Measurements from ENCODE around the gene ICA1. TPM values are rescaled to one million over a fixed set of nuclear protein-coding genes. Genes with fewer than 3 reads are reported as not detected.

The ICA1 gene
- total RNA-seq, 3 donors from 2014 or later, result 18.7 to 59.9 (median 41.9) TPM

GRCh38 chr7:8212638-8213037 lies 49.3 kb downstream of the ICA1 start:
- intact Hi-C loops (cut with DNase I, micrococcal nuclease), result loop anchor here in 1 of 2 donors (10.0 kb wide), 1 partner anchor 528 kb away; no protein-coding TSS in a partner anchor
- H3K4me3 ChIP-seq, result no peak overlapping the region
- DNase-seq (no peak), ATAC-seq (no peak)
- no peaks in the 10 kb centered on the region for H3K36me3 ChIP-seq (ENCODE audit: low read depth)
- TF ChIP-seq CTCF (IDR thresholded peaks at IDR 0.05), result no peak
- H3K4me1 ChIP-seq (ENCODE audit: low read depth), result no peaks in the 10 kb centered on the region
- no peaks in the 10 kb centered on the region for H3K9me3 ChIP-seq

- TF ChIP-seq CTCF (IDR thresholded peaks at IDR 0.05), result no peak
- no peak for ATAC-seq
- H3K4me1 ChIP-seq (ENCODE audit: low read depth), result no peaks in the 10 kb centered on the region
- DNase-seq, result no peak
- no peak overlapping the region for H3K4me3 ChIP-seq
- no peaks in the 10 kb centered on the region for H3K9me3 ChIP-seq
- intact Hi-C loops (cut with DNase I, micrococcal nuclease), result loop anchor here in 1 of 2 donors (10.0 kb wide), 1 partner anchor 527 kb away; no protein-coding TSS in a partner anchor
- H3K36me3 ChIP-seq (ENCODE audit: low read depth), result no peaks in the 10 kb centered on the region
Measured at GRCh38 chr7:8211725-8212096, 50.3 kb downstream of the ICA1 start.

GRCh38 chr7:8210845-8211724 lies 50.9 kb downstream of the ICA1 start:
- no peaks in the 10 kb centered on the region for H3K36me3 ChIP-seq (ENCODE audit: low read depth)
- no peak overlapping the region for H3K4me3 ChIP-seq
- H3K9me3 ChIP-seq, result no peaks in the 10 kb centered on the region
- DNase-seq, result no peak
- intact Hi-C loops (cut with DNase I, micrococcal nuclease), result loop anchor here in 1 of 2 donors (10.0 kb wide), 1 partner anchor 526 kb away; no protein-coding TSS in a partner anchor
- no peak for TF ChIP-seq CTCF (IDR thresholded peaks at IDR 0.05)
- no peaks in the 10 kb centered on the region for H3K4me1 ChIP-seq (ENCODE audit: low read depth)
- ATAC-seq, result no peak

GRCh38 chr7:8209353-8209752 lies 52.6 kb downstream of the ICA1 start:
- no peak for ATAC-seq

GRCh38 chr7:8208816-8209215 lies 53.2 kb downstream of the ICA1 start:
- DNase-seq (no peak), ATAC-seq (no peak)
- Histone ChIP-seq H3K36me3 (ENCODE audit: low read depth) (no peaks in the 10 kb centered on the region), H3K9me3 (no peaks in the 10 kb centered on the region), H3K4me3 (no peak overlapping the region), H3K4me1 (ENCODE audit: low read depth) (no peaks in the 10 kb centered on the region)
- intact Hi-C loops (cut with DNase I, micrococcal nuclease), result no loop called here
- TF ChIP-seq CTCF (IDR thresholded peaks at IDR 0.05), result no peak

More at GRCh38 chr7:8209353-8209752, 52.6 kb downstream of the ICA1 start:
- Histone ChIP-seq H3K9me3 (no peaks in the 10 kb centered on the region), H3K36me3 (ENCODE audit: low read depth) (no peaks in the 10 kb centered on the region), H3K4me3 (no peak overlapping the region), H3K4me1 (ENCODE audit: low read depth) (no peaks in the 10 kb centered on the region)
- intact Hi-C loops (cut with DNase I, micrococcal nuclease), result no loop called here
- no peak for TF ChIP-seq CTCF (IDR thresholded peaks at IDR 0.05)
- no peak for DNase-seq

Measured in mucosa of descending colon (tissue), 3 donors.